HEK293 (cell line): Measurements from ENCODE around the gene NOC2L.

Experiments used
- BCL11B ChIP-seq: fragments of 450-650 bp; formaldehyde crosslinking; IDR thresholded peaks from 2 replicates; pipeline ENCODE4 v1.5.1; 2016; ENCODE audit warnings: low read depth, missing biosample characterization, missing genetic modification characterization
- GLIS2 ChIP-seq: fragments of 450-650 bp; formaldehyde crosslinking; IDR thresholded peaks from 2 replicates; pipeline ENCODE4 v1.5.1; 2016; ENCODE audit warnings: missing biosample characterization, missing genetic modification characterization
- INSM2 ChIP-seq: fragments of 450-650 bp; formaldehyde crosslinking; IDR thresholded peaks from 2 replicates; pipeline ENCODE4 v1.5.1; 2016; ENCODE audit warnings: missing biosample characterization, missing genetic modification characterization
- MYNN ChIP-seq: fragments of 450-650 bp; formaldehyde crosslinking; IDR thresholded peaks from 2 replicates; pipeline ENCODE4 v1.5.1; 2016; ENCODE audit warnings: missing biosample characterization, missing genetic modification characterization, borderline replicate concordance
- SP2 ChIP-seq: fragments of 450-650 bp; formaldehyde crosslinking; IDR thresholded peaks from 2 replicates; pipeline ENCODE4 v1.5.1; 2016; ENCODE audit warnings: missing biosample characterization, missing genetic modification characterization
- SP7 ChIP-seq: fragments of 450-650 bp; formaldehyde crosslinking; IDR thresholded peaks from 2 replicates; pipeline ENCODE4 v1.5.1; 2016; ENCODE audit warnings: missing biosample characterization, missing genetic modification characterization
- TRIM28 ChIP-seq: IDR thresholded peaks from 2 replicates; pipeline ENCODE4 v1.6.1; 2011; ENCODE audit warnings: low read length, control low read depth, borderline replicate concordance
- ZFHX2 ChIP-seq: fragments of 450-650 bp; formaldehyde crosslinking; conservative IDR thresholded peaks from 2 replicates; pipeline ENCODE4 v1.5.1; 2016; ENCODE audit warnings: missing biosample characterization, missing genetic modification characterization
- ZNF112 ChIP-seq: fragments of 450-650 bp; formaldehyde crosslinking; IDR thresholded peaks from 2 replicates; pipeline ENCODE4 v1.5.0; 2017; ENCODE audit warnings: missing biosample characterization, missing genetic modification characterization
- ZNF155 ChIP-seq: fragments of 450-650 bp; formaldehyde crosslinking; IDR thresholded peaks from 2 replicates; pipeline ENCODE4 v1.5.1; 2016; ENCODE audit warnings: missing biosample characterization, missing genetic modification characterization
- ZNF16 ChIP-seq: fragments of 450-650 bp; formaldehyde crosslinking; IDR thresholded peaks from 2 replicates; pipeline ENCODE4 v1.5.1; 2016; ENCODE audit warnings: low read depth, missing biosample characterization, missing genetic modification characterization
- ZNF174 ChIP-seq: fragments of 450-650 bp; formaldehyde crosslinking; IDR thresholded peaks from 2 replicates; pipeline ENCODE4 v1.5.0; 2017; ENCODE audit warnings: missing biosample characterization, mild to moderate bottlenecking, missing genetic modification characterization
- ZNF354C ChIP-seq: fragments of 450-650 bp; formaldehyde crosslinking; IDR thresholded peaks from 2 replicates; pipeline ENCODE4 v1.5.1; 2016; ENCODE audit warnings: missing biosample characterization, missing genetic modification characterization, low read depth, borderline replicate concordance
- ZNF449 ChIP-seq: fragments of 450-650 bp; formaldehyde crosslinking; IDR thresholded peaks from 2 replicates; pipeline ENCODE4 v1.5.1; 2017; ENCODE audit warnings: missing biosample characterization, mild to moderate bottlenecking, missing genetic modification characterization, moderate library complexity
- ZNF48 ChIP-seq: fragments of 450-650 bp; formaldehyde crosslinking; IDR thresholded peaks from 2 replicates; pipeline ENCODE4 v1.5.1; 2016; ENCODE audit warnings: missing biosample characterization, missing genetic modification characterization
- ZNF558 ChIP-seq: fragments of 450-650 bp; formaldehyde crosslinking; IDR thresholded peaks from 2 replicates; pipeline ENCODE4 v1.5.1; 2016; ENCODE audit warnings: missing biosample characterization, missing genetic modification characterization
- ZNF645 ChIP-seq: fragments of 450-650 bp; formaldehyde crosslinking; IDR thresholded peaks from 2 replicates; pipeline ENCODE4; 2016; ENCODE audit warnings: missing biosample characterization, missing genetic modification characterization
- ZNF664 ChIP-seq: fragments of 450-650 bp; formaldehyde crosslinking; IDR thresholded peaks from 2 replicates; pipeline ENCODE4 v1.5.1; 2016; ENCODE audit warnings: missing biosample characterization, missing genetic modification characterization
- ZNF707 ChIP-seq: fragments of 450-650 bp; formaldehyde crosslinking; IDR thresholded peaks from 2 replicates; pipeline ENCODE4 v1.5.1; 2016; ENCODE audit warnings: missing biosample characterization, missing genetic modification characterization
- ZNF843 ChIP-seq: fragments of 450-650 bp; formaldehyde crosslinking; IDR thresholded peaks from 2 replicates; pipeline ENCODE4 v1.5.1; 2016; ENCODE audit warnings: missing biosample characterization, missing genetic modification characterization
- ZSCAN18 ChIP-seq: fragments of 450-650 bp; formaldehyde crosslinking; IDR thresholded peaks from 2 replicates; pipeline ENCODE4 v1.5.1; 2016; ENCODE audit warnings: missing biosample characterization, missing genetic modification characterization
- TF ChIP-seq, protein P1 (sequence below): fragments of 450-650 bp; formaldehyde crosslinking; IDR thresholded peaks from 2 replicates; pipeline ENCODE4 v1.5.1; 2016; ENCODE audit warnings: missing biosample characterization, missing genetic modification characterization
- TF ChIP-seq, protein P2 (sequence below): fragments of 450-650 bp; formaldehyde crosslinking; IDR thresholded peaks from 2 replicates; pipeline ENCODE4 v1.5.1; 2016; ENCODE audit warnings: missing biosample characterization, missing genetic modification characterization
- TF ChIP-seq, protein P3 (sequence below): fragments of 450-650 bp; IDR thresholded peaks from 2 replicates; pipeline ENCODE4 v1.5.1; 2018; ENCODE audit warnings: missing biosample characterization, missing genetic modification characterization
- TF ChIP-seq, protein P4 (sequence below): fragments of 450-650 bp; formaldehyde crosslinking; IDR thresholded peaks from 2 replicates; pipeline ENCODE4 v1.5.1; 2016; ENCODE audit warnings: missing biosample characterization, missing genetic modification characterization

Gene NOC2L

GRCh38 chr1:984476-984814 lies 25.4 kb upstream of the NOC2L start (continued):
- TF ChIP-seq ZNF645 (no peak), ZNF155 (tag by site-specific recombination) (no peak), ZNF449 (tag by site-specific recombination) (no peak), ZNF112 (tag by site-specific recombination) (no peak), TRIM28 (no peak), ZNF16 (tag by site-specific recombination) (no peak), GLIS2 (tag by site-specific recombination) (peak; percentile 2; the same call in 1 of the 2 replicates), ZNF843 (tag by site-specific recombination) (no peak), ZFHX2 (tag by site-specific recombination) (no peak), INSM2 (tag by site-specific recombination) (no peak), SP7 (tag by site-specific recombination) (no peak), ZNF664 (peak; percentile 78; the same call in 1 of the 2 replicates), SP2 (tag by site-specific recombination) (no peak), ZNF354C (tag by site-specific recombination) (peak; percentile 84; the same call in 1 of the 2 replicates), BCL11B (tag by site-specific recombination) (no peak), ZNF174 (tag by site-specific recombination) (no peak), ZNF48 (tag by site-specific recombination) (no peak), ZNF558 (peak; percentile 82), MYNN (tag by site-specific recombination) (no peak), ZNF707 (tag by site-specific recombination) (no peak), ZSCAN18 (tag by site-specific recombination) (no peak)
- TF ChIP-seq, protein P1, sequence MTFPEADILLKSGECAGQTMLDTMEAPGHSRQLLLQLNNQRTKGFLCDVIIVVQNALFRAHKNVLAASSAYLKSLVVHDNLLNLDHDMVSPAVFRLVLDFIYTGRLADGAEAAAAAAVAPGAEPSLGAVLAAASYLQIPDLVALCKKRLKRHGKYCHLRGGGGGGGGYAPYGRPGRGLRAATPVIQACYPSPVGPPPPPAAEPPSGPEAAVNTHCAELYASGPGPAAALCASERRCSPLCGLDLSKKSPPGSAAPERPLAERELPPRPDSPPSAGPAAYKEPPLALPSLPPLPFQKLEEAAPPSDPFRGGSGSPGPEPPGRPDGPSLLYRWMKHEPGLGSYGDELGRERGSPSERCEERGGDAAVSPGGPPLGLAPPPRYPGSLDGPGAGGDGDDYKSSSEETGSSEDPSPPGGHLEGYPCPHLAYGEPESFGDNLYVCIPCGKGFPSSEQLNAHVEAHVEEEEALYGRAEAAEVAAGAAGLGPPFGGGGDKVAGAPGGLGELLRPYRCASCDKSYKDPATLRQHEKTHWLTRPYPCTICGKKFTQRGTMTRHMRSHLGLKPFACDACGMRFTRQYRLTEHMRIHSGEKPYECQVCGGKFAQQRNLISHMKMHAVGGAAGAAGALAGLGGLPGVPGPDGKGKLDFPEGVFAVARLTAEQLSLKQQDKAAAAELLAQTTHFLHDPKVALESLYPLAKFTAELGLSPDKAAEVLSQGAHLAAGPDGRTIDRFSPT (tag by site-specific recombination), result no peak
- TF ChIP-seq, protein P2, sequence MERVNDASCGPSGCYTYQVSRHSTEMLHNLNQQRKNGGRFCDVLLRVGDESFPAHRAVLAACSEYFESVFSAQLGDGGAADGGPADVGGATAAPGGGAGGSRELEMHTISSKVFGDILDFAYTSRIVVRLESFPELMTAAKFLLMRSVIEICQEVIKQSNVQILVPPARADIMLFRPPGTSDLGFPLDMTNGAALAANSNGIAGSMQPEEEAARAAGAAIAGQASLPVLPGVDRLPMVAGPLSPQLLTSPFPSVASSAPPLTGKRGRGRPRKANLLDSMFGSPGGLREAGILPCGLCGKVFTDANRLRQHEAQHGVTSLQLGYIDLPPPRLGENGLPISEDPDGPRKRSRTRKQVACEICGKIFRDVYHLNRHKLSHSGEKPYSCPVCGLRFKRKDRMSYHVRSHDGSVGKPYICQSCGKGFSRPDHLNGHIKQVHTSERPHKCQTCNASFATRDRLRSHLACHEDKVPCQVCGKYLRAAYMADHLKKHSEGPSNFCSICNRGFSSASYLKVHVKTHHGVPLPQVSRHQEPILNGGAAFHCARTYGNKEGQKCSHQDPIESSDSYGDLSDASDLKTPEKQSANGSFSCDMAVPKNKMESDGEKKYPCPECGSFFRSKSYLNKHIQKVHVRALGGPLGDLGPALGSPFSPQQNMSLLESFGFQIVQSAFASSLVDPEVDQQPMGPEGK (tag by site-specific recombination), result no peak
- TF ChIP-seq, protein P3, sequence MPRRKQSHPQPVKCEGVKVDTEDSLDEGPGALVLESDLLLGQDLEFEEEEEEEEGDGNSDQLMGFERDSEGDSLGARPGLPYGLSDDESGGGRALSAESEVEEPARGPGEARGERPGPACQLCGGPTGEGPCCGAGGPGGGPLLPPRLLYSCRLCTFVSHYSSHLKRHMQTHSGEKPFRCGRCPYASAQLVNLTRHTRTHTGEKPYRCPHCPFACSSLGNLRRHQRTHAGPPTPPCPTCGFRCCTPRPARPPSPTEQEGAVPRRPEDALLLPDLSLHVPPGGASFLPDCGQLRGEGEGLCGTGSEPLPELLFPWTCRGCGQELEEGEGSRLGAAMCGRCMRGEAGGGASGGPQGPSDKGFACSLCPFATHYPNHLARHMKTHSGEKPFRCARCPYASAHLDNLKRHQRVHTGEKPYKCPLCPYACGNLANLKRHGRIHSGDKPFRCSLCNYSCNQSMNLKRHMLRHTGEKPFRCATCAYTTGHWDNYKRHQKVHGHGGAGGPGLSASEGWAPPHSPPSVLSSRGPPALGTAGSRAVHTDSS (tag by site-specific recombination), result no peak
- TF ChIP-seq, protein P4, sequence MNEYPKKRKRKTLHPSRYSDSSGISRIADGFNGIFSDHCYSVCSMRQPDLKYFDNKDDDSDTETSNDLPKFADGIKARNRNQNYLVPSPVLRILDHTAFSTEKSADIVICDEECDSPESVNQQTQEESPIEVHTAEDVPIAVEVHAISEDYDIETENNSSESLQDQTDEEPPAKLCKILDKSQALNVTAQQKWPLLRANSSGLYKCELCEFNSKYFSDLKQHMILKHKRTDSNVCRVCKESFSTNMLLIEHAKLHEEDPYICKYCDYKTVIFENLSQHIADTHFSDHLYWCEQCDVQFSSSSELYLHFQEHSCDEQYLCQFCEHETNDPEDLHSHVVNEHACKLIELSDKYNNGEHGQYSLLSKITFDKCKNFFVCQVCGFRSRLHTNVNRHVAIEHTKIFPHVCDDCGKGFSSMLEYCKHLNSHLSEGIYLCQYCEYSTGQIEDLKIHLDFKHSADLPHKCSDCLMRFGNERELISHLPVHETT (tag by site-specific recombination), result 0 out of 2 replicates have a peak, but pooled peaks have one; percentile 35
